ENCODE results near the gene DSTYK.

The DSTYK gene

GRCh38 chr1:205210756-205211168 is 740 bp downstream of the DSTYK start:
- intact Hi-C loops (cut with DNase I; ENCODE audit: low total_unique reads) = loop anchor here (1.0 kb wide), 1 partner anchor 88 kb away; no protein-coding TSS in a partner anchor
- TF ChIP-seq CTCF (IDR thresholded peaks at IDR 0.05) = no peak
- Histone ChIP-seq H3K4me1 (peaks cover 0 to 27% (median 14%) of the 10 kb centered on the region in 4 donors), H3K9me3 (no peaks in the 10 kb centered on the region), H3K36me3 (no peaks in the 10 kb centered on the region), H3K27me3 (no peaks in the 10 kb centered on the region), H3K27ac (peak overlapping the region; percentile 90 to 95), H3K4me3 (peak overlapping the region; percentile 89 to 94)
- peak in 1 of 2 donors; percentile 70 for DNase-seq

- Histone ChIP-seq H3K36me3 (no peaks in the 10 kb centered on the region), H3K4me3 (no peak overlapping the region), H3K9me3 (no peaks in the 10 kb centered on the region), H3K4me1 (peaks cover 0 to 37% (median 14%) of the 10 kb centered on the region in 4 donors), H3K27ac (no peak overlapping the region), H3K27me3 (no peaks in the 10 kb centered on the region)
- no peak for TF ChIP-seq CTCF (IDR thresholded peaks at IDR 0.05)
- intact Hi-C loops (cut with DNase I; ENCODE audit: low total_unique reads) = no loop called here
- no peak for DNase-seq
Measured at GRCh38 chr1:205208811-205209210, 2.7 kb downstream of the DSTYK start.

- H3K36me3 ChIP-seq = no peaks in the 10 kb centered on the region
- no peak overlapping the region for H3K4me3 ChIP-seq
- peaks cover 0 to 28% (median 11%) of the 10 kb centered on the region in 4 donors for H3K4me1 ChIP-seq
- intact Hi-C loops (cut with DNase I; ENCODE audit: low total_unique reads) = no loop called here
- H3K27me3 ChIP-seq = no peaks in the 10 kb centered on the region
- H3K27ac ChIP-seq = no peak overlapping the region
- TF ChIP-seq CTCF (IDR thresholded peaks at IDR 0.05) = no peak
- no peak for DNase-seq
- H3K9me3 ChIP-seq = no peaks in the 10 kb centered on the region
Measured at GRCh38 chr1:205205055-205205454, 6.4 kb downstream of the DSTYK start.

- no peak for TF ChIP-seq CTCF (IDR thresholded peaks at IDR 0.05)
- no peak for DNase-seq
- Histone ChIP-seq H3K27me3 (no peaks in the 10 kb centered on the region), H3K9me3 (no peaks in the 10 kb centered on the region), H3K4me1 (peaks cover 0 to 23% (median 9%) of the 10 kb centered on the region in 4 donors), H3K27ac (no peak overlapping the region), H3K4me3 (no peak overlapping the region), H3K36me3 (no peaks in the 10 kb centered on the region)
- intact Hi-C loops (cut with DNase I; ENCODE audit: low total_unique reads) = no loop called here
Measured at GRCh38 chr1:205204552-205204951, 7.0 kb downstream of the DSTYK start.

GRCh38 chr1:205199931-205200299 is 11.6 kb downstream of the DSTYK start:
- intact Hi-C loops (cut with DNase I; ENCODE audit: low total_unique reads) = no loop called here
- no peak for TF ChIP-seq CTCF (IDR thresholded peaks at IDR 0.05)
- no peaks in the 10 kb centered on the region for H3K27me3 ChIP-seq
- H3K36me3 ChIP-seq = no peaks in the 10 kb centered on the region
- H3K9me3 ChIP-seq = no peaks in the 10 kb centered on the region
- H3K4me1 ChIP-seq = peaks cover 0 to 21% (median 8%) of the 10 kb centered on the region in 4 donors
- H3K27ac ChIP-seq = no peak overlapping the region
- no peak overlapping the region for H3K4me3 ChIP-seq
- no peak for DNase-seq

All from tibial artery (tissue), 4 donors.